ENCODE measurements around the gene TMBIM4.
"Not testable (repeated sequence)": the region's sequence is repeated elsewhere in the genome, so short reads cannot be mapped to it uniquely, and the experiment has no call there.

Gene TMBIM4

GRCh38 chr12:66169221-66170170 lies at the start of gene TMBIM4:
Gene TMBIM4, minus strand, starts transcription at chr12:66169996. Its CDS starts 45 bp downstream, at chr12:66169951.
- H3K36me3 ChIP-seq (ENCODE audit: control insufficient read depth, insufficient read depth, low read length): no peaks in the 10 kb centered on the region
- H3K9ac ChIP-seq (ENCODE audit: low read length): peak within 1 kb of the TSS; percentile 99
- peaks cover 6% of the 10 kb centered on the region for H3K4me1 ChIP-seq (ENCODE audit: control insufficient read depth, insufficient read depth, low read length)
- H3K4me3 ChIP-seq (ENCODE audit: low read length): peak within 1 kb of the TSS; percentile 96
- H3K27me3 ChIP-seq (ENCODE audit: control insufficient read depth, insufficient read depth, low read length): no peaks in the 10 kb centered on the region
- no peaks in the 10 kb centered on the region for H3K9me3 ChIP-seq (ENCODE audit: control insufficient read depth, low read length)

- peaks cover 5% of the 10 kb centered on the region for H3K4me1 ChIP-seq (ENCODE audit: control insufficient read depth, insufficient read depth, low read length)
- no peaks in the 10 kb centered on the region for H3K9me3 ChIP-seq (ENCODE audit: control insufficient read depth, low read length)
- no peak overlapping the region for H3K4me3 ChIP-seq (ENCODE audit: low read length)
- no peak overlapping the region for H3K9ac ChIP-seq (ENCODE audit: low read length)
- no peaks in the 10 kb centered on the region for H3K36me3 ChIP-seq (ENCODE audit: control insufficient read depth, insufficient read depth, low read length)
- H3K27me3 ChIP-seq (ENCODE audit: control insufficient read depth, insufficient read depth, low read length): no peaks in the 10 kb centered on the region
These were observed 47.6 kb upstream of the TMBIM4 start for GRCh38 chr12:66217342-66217917.

GRCh38 chr12:66213011-66213410 lies 43.2 kb upstream of the TMBIM4 start:
- not testable (repeated sequence) for H3K27me3 ChIP-seq (ENCODE audit: control insufficient read depth, insufficient read depth, low read length); H3K9me3 ChIP-seq (ENCODE audit: control insufficient read depth, low read length); H3K9ac ChIP-seq (ENCODE audit: low read length); H3K4me3 ChIP-seq (ENCODE audit: low read length); H3K4me1 ChIP-seq (ENCODE audit: control insufficient read depth, insufficient read depth, low read length); H3K36me3 ChIP-seq (ENCODE audit: control insufficient read depth, insufficient read depth, low read length)

GRCh38 chr12:66211573-66211972 lies 41.8 kb upstream of the TMBIM4 start:
- not testable (repeated sequence) for H3K4me1 ChIP-seq (ENCODE audit: control insufficient read depth, insufficient read depth, low read length); H3K36me3 ChIP-seq (ENCODE audit: control insufficient read depth, insufficient read depth, low read length); H3K9me3 ChIP-seq (ENCODE audit: control insufficient read depth, low read length); H3K4me3 ChIP-seq (ENCODE audit: low read length); H3K27me3 ChIP-seq (ENCODE audit: control insufficient read depth, insufficient read depth, low read length); H3K9ac ChIP-seq (ENCODE audit: low read length)

GRCh38 chr12:66210840-66211239 lies 41.0 kb upstream of the TMBIM4 start:
- Histone ChIP-seq H3K4me3 (ENCODE audit: low read length) (no peak overlapping the region), H3K4me1 (ENCODE audit: control insufficient read depth, insufficient read depth, low read length) (peaks cover 5% of the 10 kb centered on the region), H3K27me3 (ENCODE audit: control insufficient read depth, insufficient read depth, low read length) (no peaks in the 10 kb centered on the region), H3K36me3 (ENCODE audit: control insufficient read depth, insufficient read depth, low read length) (no peaks in the 10 kb centered on the region), H3K9ac (ENCODE audit: low read length) (no peak overlapping the region), H3K9me3 (ENCODE audit: control insufficient read depth, low read length) (no peaks in the 10 kb centered on the region)

GRCh38 chr12:66206141-66206540 lies 36.3 kb upstream of the TMBIM4 start:
- Histone ChIP-seq H3K9ac (ENCODE audit: low read length) (no peak overlapping the region), H3K4me1 (ENCODE audit: control insufficient read depth, insufficient read depth, low read length) (no peaks in the 10 kb centered on the region), H3K27me3 (ENCODE audit: control insufficient read depth, insufficient read depth, low read length) (no peaks in the 10 kb centered on the region), H3K36me3 (ENCODE audit: control insufficient read depth, insufficient read depth, low read length) (no peaks in the 10 kb centered on the region), H3K4me3 (ENCODE audit: low read length) (no peak overlapping the region), H3K9me3 (ENCODE audit: control insufficient read depth, low read length) (no peaks in the 10 kb centered on the region)

- no peaks in the 10 kb centered on the region for H3K27me3 ChIP-seq (ENCODE audit: control insufficient read depth, insufficient read depth, low read length)
- no peaks in the 10 kb centered on the region for H3K9me3 ChIP-seq (ENCODE audit: control insufficient read depth, low read length)
- no peak overlapping the region for H3K4me3 ChIP-seq (ENCODE audit: low read length)
- no peaks in the 10 kb centered on the region for H3K4me1 ChIP-seq (ENCODE audit: control insufficient read depth, insufficient read depth, low read length)
- H3K36me3 ChIP-seq (ENCODE audit: control insufficient read depth, insufficient read depth, low read length): no peaks in the 10 kb centered on the region
- H3K9ac ChIP-seq (ENCODE audit: low read length): no peak overlapping the region
These were observed 34.0 kb upstream of the TMBIM4 start for GRCh38 chr12:66203820-66204219.

GRCh38 chr12:66199831-66200509 lies 30.2 kb upstream of the TMBIM4 start:
- no peak overlapping the region for H3K4me3 ChIP-seq (ENCODE audit: low read length)
- H3K27me3 ChIP-seq (ENCODE audit: control insufficient read depth, insufficient read depth, low read length): no peaks in the 10 kb centered on the region
- H3K4me1 ChIP-seq (ENCODE audit: control insufficient read depth, insufficient read depth, low read length): peaks cover 12% of the 10 kb centered on the region
- no peak overlapping the region for H3K9ac ChIP-seq (ENCODE audit: low read length)
- H3K36me3 ChIP-seq (ENCODE audit: control insufficient read depth, insufficient read depth, low read length): no peaks in the 10 kb centered on the region
- no peaks in the 10 kb centered on the region for H3K9me3 ChIP-seq (ENCODE audit: control insufficient read depth, low read length)

- H3K36me3 ChIP-seq (ENCODE audit: control insufficient read depth, insufficient read depth, low read length): no peaks in the 10 kb centered on the region
- H3K4me1 ChIP-seq (ENCODE audit: control insufficient read depth, insufficient read depth, low read length): peaks cover 14% of the 10 kb centered on the region
- H3K27me3 ChIP-seq (ENCODE audit: control insufficient read depth, insufficient read depth, low read length): no peaks in the 10 kb centered on the region
- H3K9me3 ChIP-seq (ENCODE audit: control insufficient read depth, low read length): no peaks in the 10 kb centered on the region
- H3K4me3 ChIP-seq (ENCODE audit: low read length): no peak overlapping the region
- no peak overlapping the region for H3K9ac ChIP-seq (ENCODE audit: low read length)
These were observed 29.3 kb upstream of the TMBIM4 start for GRCh38 chr12:66199141-66199540.

GRCh38 chr12:66197495-66197921 lies 27.7 kb upstream of the TMBIM4 start:
- H3K4me1 ChIP-seq (ENCODE audit: control insufficient read depth, insufficient read depth, low read length): peaks cover 14% of the 10 kb centered on the region
- no peaks in the 10 kb centered on the region for H3K9me3 ChIP-seq (ENCODE audit: control insufficient read depth, low read length)
- no peak overlapping the region for H3K4me3 ChIP-seq (ENCODE audit: low read length)
- H3K9ac ChIP-seq (ENCODE audit: low read length): no peak overlapping the region
- H3K36me3 ChIP-seq (ENCODE audit: control insufficient read depth, insufficient read depth, low read length): no peaks in the 10 kb centered on the region
- no peaks in the 10 kb centered on the region for H3K27me3 ChIP-seq (ENCODE audit: control insufficient read depth, insufficient read depth, low read length)

- Histone ChIP-seq H3K4me1 (ENCODE audit: control insufficient read depth, insufficient read depth, low read length) (peaks cover 16% of the 10 kb centered on the region), H3K9me3 (ENCODE audit: control insufficient read depth, low read length) (no peaks in the 10 kb centered on the region), H3K27me3 (ENCODE audit: control insufficient read depth, insufficient read depth, low read length) (no peaks in the 10 kb centered on the region), H3K36me3 (ENCODE audit: control insufficient read depth, insufficient read depth, low read length) (no peaks in the 10 kb centered on the region), H3K4me3 (ENCODE audit: low read length) (no peak overlapping the region), H3K9ac (ENCODE audit: low read length) (no peak overlapping the region)
These were observed 27.0 kb upstream of the TMBIM4 start for GRCh38 chr12:66196806-66197205.

GRCh38 chr12:66195242-66195641 lies 25.4 kb upstream of the TMBIM4 start:
- Histone ChIP-seq H3K9me3 (ENCODE audit: control insufficient read depth, low read length) (no peaks in the 10 kb centered on the region), H3K9ac (ENCODE audit: low read length) (peak overlapping the region; percentile 35), H3K36me3 (ENCODE audit: control insufficient read depth, insufficient read depth, low read length) (no peaks in the 10 kb centered on the region), H3K4me1 (ENCODE audit: control insufficient read depth, insufficient read depth, low read length) (peaks cover 32% of the 10 kb centered on the region), H3K4me3 (ENCODE audit: low read length) (no peak overlapping the region), H3K27me3 (ENCODE audit: control insufficient read depth, insufficient read depth, low read length) (no peaks in the 10 kb centered on the region)

Data from mucosa of stomach (tissue), 1 donor.